ENCODE results near the gene HLF. TPM values are rescaled to one million over a fixed set of nuclear protein-coding genes. Genes with fewer than 3 reads are reported as not detected.

The HLF gene
- total RNA-seq, 6 donors from 2014 or later, result 19.9 to 45.1 (median 26.1) TPM

- Histone ChIP-seq H3K27me3 (no peaks in the 10 kb centered on the region), H3K4me1 (peaks cover 25 to 57% (median 46%) of the 10 kb centered on the region in 4 donors), H3K9me3 (no peaks in the 10 kb centered on the region), H3K36me3 (no peaks in the 10 kb centered on the region), H3K4me3 (no peak overlapping the region), H3K27ac (peak overlapping the region in 1 of 4 donors; percentile 4)
- DNase-seq (no peak), ATAC-seq (ENCODE audit: low FRiP score in 2 of 2) (no peak)
- TF ChIP-seq POLR2AphosphoS5 (IDR thresholded peaks at IDR 0.05) (no peak), POLR2A (IDR thresholded peaks at IDR 0.05) (no peak), CTCF (IDR thresholded peaks at IDR 0.05) (no peak), EP300 (IDR thresholded peaks at IDR 0.05) (no peak)
Observed at GRCh38 chr17:55280212-55280611, 15.5 kb downstream of the HLF start.

- peak overlapping the region in 3 of 4 donors; percentile 31 to 61 (median 42) for H3K27ac ChIP-seq
- no peaks in the 10 kb centered on the region for H3K36me3 ChIP-seq
- no peaks in the 10 kb centered on the region for H3K9me3 ChIP-seq
- 77 to 78% methylated on average over 8 of the region's 8 CpGs for WGBS, 2 donors
- ATAC-seq (ENCODE audit: low FRiP score in 2 of 2) (no peak), DNase-seq (no peak)
- H3K27me3 ChIP-seq, result no peaks in the 10 kb centered on the region
- no peak overlapping the region for H3K4me3 ChIP-seq
- H3K4me1 ChIP-seq, result peaks cover 32 to 56% (median 53%) of the 10 kb centered on the region in 4 donors
- TF ChIP-seq POLR2AphosphoS5 (IDR thresholded peaks at IDR 0.05) (no peak), CTCF (IDR thresholded peaks at IDR 0.05) (no peak), POLR2A (IDR thresholded peaks at IDR 0.05) (no peak), EP300 (IDR thresholded peaks at IDR 0.05) (no peak)
Observed at GRCh38 chr17:55281649-55282378, 17.1 kb downstream of the HLF start.

- Histone ChIP-seq H3K36me3 (no peaks in the 10 kb centered on the region), H3K4me3 (no peak overlapping the region), H3K27ac (peak overlapping the region in 1 of 4 donors; percentile 61), H3K9me3 (no peaks in the 10 kb centered on the region), H3K4me1 (peaks cover 37 to 61% (median 53%) of the 10 kb centered on the region in 4 donors), H3K27me3 (no peaks in the 10 kb centered on the region)
- TF ChIP-seq POLR2AphosphoS5 (IDR thresholded peaks at IDR 0.05) (no peak), CTCF (IDR thresholded peaks at IDR 0.05) (no peak), POLR2A (IDR thresholded peaks at IDR 0.05) (no peak), EP300 (IDR thresholded peaks at IDR 0.05) (no peak)
- DNase-seq, result no peak
- no peak for ATAC-seq (ENCODE audit: low FRiP score in 2 of 2)
- WGBS, 2 donors, result 95 to 99% methylated on average over 3 of the region's 3 CpGs
Observed at GRCh38 chr17:55282379-55282702, 17.6 kb downstream of the HLF start.

GRCh38 chr17:55282741-55283140 is 18.0 kb downstream of the HLF start:
- H3K27me3 ChIP-seq, result no peaks in the 10 kb centered on the region

More at GRCh38 chr17:55282741-55283140, 18.0 kb downstream of the HLF start:
- Histone ChIP-seq H3K9me3 (no peaks in the 10 kb centered on the region), H3K4me3 (no peak overlapping the region), H3K4me1 (peaks cover 37 to 62% (median 51%) of the 10 kb centered on the region in 4 donors), H3K36me3 (no peaks in the 10 kb centered on the region), H3K27ac (peak overlapping the region; percentile 53 to 75 (median 68))
- WGBS, 2 donors, result 43 to 54% methylated on average over 5 of the region's 5 CpGs
- no peak for TF ChIP-seq EP300 (IDR thresholded peaks at IDR 0.05)
- no peak for TF ChIP-seq CTCF (IDR thresholded peaks at IDR 0.05)
- no peak for TF ChIP-seq POLR2A (IDR thresholded peaks at IDR 0.05)
- TF ChIP-seq POLR2AphosphoS5 (IDR thresholded peaks at IDR 0.05), result no peak
- no peak for DNase-seq
- ATAC-seq (ENCODE audit: low FRiP score in 2 of 2), result no peak

Measured in upper lobe of left lung (tissue), 6 donors.